ENCODE data around the gene TNFAIP8. TPM values are rescaled to one million over a fixed set of nuclear protein-coding genes. Genes with fewer than 3 reads are reported as not detected.

TNFAIP8 gene
- total RNA-seq, 4 donors from 2014 or later = 2.0 to 42.7 (median 15.5) TPM

GRCh38 chr5:119362714-119363113 lies 6.9 kb downstream of the TNFAIP8 start:
- intact Hi-C loops (cut with DNase I; ENCODE audit: low total_unique reads) = no loop called here
- Histone ChIP-seq H3K27ac (no peak overlapping the region), H3K4me1 (peaks cover 0 to 8% of the 10 kb centered on the region in 2 donors), H3K36me3 (no peaks in the 10 kb centered on the region), H3K4me3 (no peak overlapping the region), H3K9me3 (no peaks in the 10 kb centered on the region), H3K27me3 (no peaks in the 10 kb centered on the region)
- no peak for TF ChIP-seq CTCF (IDR thresholded peaks at IDR 0.05)
- no peak for TF ChIP-seq POLR2A (IDR thresholded peaks at IDR 0.05)
- no peak for DNase-seq

- Histone ChIP-seq H3K9me3 (no peaks in the 10 kb centered on the region), H3K4me1 (peaks cover 0 to 8% of the 10 kb centered on the region in 2 donors), H3K4me3 (no peak overlapping the region), H3K27me3 (no peaks in the 10 kb centered on the region), H3K36me3 (no peaks in the 10 kb centered on the region), H3K27ac (no peak overlapping the region)
- no peak for DNase-seq
- intact Hi-C loops (cut with DNase I; ENCODE audit: low total_unique reads) = no loop called here
- TF ChIP-seq POLR2A (IDR thresholded peaks at IDR 0.05) = no peak
- no peak for TF ChIP-seq CTCF (IDR thresholded peaks at IDR 0.05)
Observed at GRCh38 chr5:119363271-119363670, 7.5 kb downstream of the TNFAIP8 start.

GRCh38 chr5:119363936-119364335 lies 8.1 kb downstream of the TNFAIP8 start:
- Histone ChIP-seq H3K4me3 (no peak overlapping the region), H3K4me1 (peaks cover 0 to 8% of the 10 kb centered on the region in 2 donors), H3K27me3 (no peaks in the 10 kb centered on the region), H3K27ac (no peak overlapping the region), H3K36me3 (no peaks in the 10 kb centered on the region), H3K9me3 (no peaks in the 10 kb centered on the region)
- DNase-seq = no peak
- no peak for TF ChIP-seq POLR2A (IDR thresholded peaks at IDR 0.05)
- TF ChIP-seq CTCF (IDR thresholded peaks at IDR 0.05) = no peak
- intact Hi-C loops (cut with DNase I; ENCODE audit: low total_unique reads) = no loop called here

- intact Hi-C loops (cut with DNase I; ENCODE audit: low total_unique reads) = no loop called here
- Histone ChIP-seq H3K36me3 (no peaks in the 10 kb centered on the region), H3K27ac (no peak overlapping the region), H3K9me3 (no peaks in the 10 kb centered on the region), H3K4me1 (peaks cover 0 to 7% of the 10 kb centered on the region in 2 donors), H3K27me3 (no peaks in the 10 kb centered on the region), H3K4me3 (no peak overlapping the region)
- TF ChIP-seq CTCF (IDR thresholded peaks at IDR 0.05) (no peak), POLR2A (IDR thresholded peaks at IDR 0.05) (no peak)
- DNase-seq = no peak
Observed at GRCh38 chr5:119365847-119366539, 10.2 kb downstream of the TNFAIP8 start.

GRCh38 chr5:119366540-119366881 lies 10.7 kb downstream of the TNFAIP8 start:
- no peak for TF ChIP-seq CTCF (IDR thresholded peaks at IDR 0.05)
- no peak for TF ChIP-seq POLR2A (IDR thresholded peaks at IDR 0.05)
- Histone ChIP-seq H3K27me3 (no peaks in the 10 kb centered on the region), H3K36me3 (no peaks in the 10 kb centered on the region), H3K27ac (no peak overlapping the region), H3K4me3 (no peak overlapping the region), H3K4me1 (peaks cover 0 to 5% of the 10 kb centered on the region in 2 donors), H3K9me3 (no peaks in the 10 kb centered on the region)
- DNase-seq = no peak
- intact Hi-C loops (cut with DNase I; ENCODE audit: low total_unique reads) = no loop called here

Data from uterus (tissue), 4 donors.